NCI-H69 (cell line): ENCODE results near the gene CTAGE1.
"Not testable (repeated sequence)": the region's sequence is repeated elsewhere in the genome, so short reads cannot be mapped to it uniquely, and the experiment has no call there.

ENCODE experiments used
- DNase-seq: peaks from one replicate; lab custom pipeline; 2025; lab: John Stamatoyannopoulos, UW

CTAGE1 gene

GRCh38 chr18:22417496-22418188, at the start of gene CTAGE1:
CTAGE1 (minus strand) TSS chr18:22417915; CDS start chr18:22417811, 104 bp downstream.
- no peak for DNase-seq

GRCh38 chr18:22466608-22467395, 49.1 kb upstream of the CTAGE1 start:
- no peak for DNase-seq

- no peak for DNase-seq
Measured at GRCh38 chr18:22465859-22466457, 48.2 kb upstream of the CTAGE1 start.

- no peak for DNase-seq
Measured at GRCh38 chr18:22463076-22463475, 45.4 kb upstream of the CTAGE1 start.

GRCh38 chr18:22459491-22459890, 41.8 kb upstream of the CTAGE1 start:
- DNase-seq: no peak

GRCh38 chr18:22457524-22457923, 39.8 kb upstream of the CTAGE1 start:
- DNase-seq: no peak

- no peak for DNase-seq
Measured at GRCh38 chr18:22456547-22456946, 38.8 kb upstream of the CTAGE1 start.

- DNase-seq: no peak
Measured at GRCh38 chr18:22456116-22456480, 38.4 kb upstream of the CTAGE1 start.

GRCh38 chr18:22455425-22456115, 37.9 kb upstream of the CTAGE1 start:
- no peak for DNase-seq

GRCh38 chr18:22453315-22453714, 35.6 kb upstream of the CTAGE1 start:
- no peak for DNase-seq

- DNase-seq: no peak
Measured at GRCh38 chr18:22452226-22452668, 34.5 kb upstream of the CTAGE1 start.

- no peak for DNase-seq
Measured at GRCh38 chr18:22451796-22452195, 34.1 kb upstream of the CTAGE1 start.

- DNase-seq: not testable (repeated sequence)
Measured at GRCh38 chr18:22450766-22451165, 33.1 kb upstream of the CTAGE1 start.

- DNase-seq: not testable (repeated sequence)
Measured at GRCh38 chr18:22450318-22450717, 32.6 kb upstream of the CTAGE1 start.

- DNase-seq: not testable (repeated sequence)
Measured at GRCh38 chr18:22449753-22450152, 32.0 kb upstream of the CTAGE1 start.

GRCh38 chr18:22448238-22448637, 30.5 kb upstream of the CTAGE1 start:
- DNase-seq: no peak

GRCh38 chr18:22447792-22448191, 30.1 kb upstream of the CTAGE1 start:
- no peak for DNase-seq

- no peak for DNase-seq
Measured at GRCh38 chr18:22446911-22447310, 29.2 kb upstream of the CTAGE1 start.

GRCh38 chr18:22446325-22446724, 28.6 kb upstream of the CTAGE1 start:
- no peak for DNase-seq

GRCh38 chr18:22441638-22442037, 23.9 kb upstream of the CTAGE1 start:
- DNase-seq: no peak

- DNase-seq: no peak
Measured at GRCh38 chr18:22439447-22439846, 21.7 kb upstream of the CTAGE1 start.

- DNase-seq: no peak
Measured at GRCh38 chr18:22436136-22436535, 18.4 kb upstream of the CTAGE1 start.
